Gastrocnemius medialis (tissue), 4 donors: Measurements from ENCODE around the gene SOAT2.
"Not testable (repeated sequence)": the region's sequence is repeated elsewhere in the genome, so short reads cannot be mapped to it uniquely, and the experiment has no call there.

Experiments used
- CTCF ChIP-seq, 5 experiments: fragments of 450-650 bp in 3 of 5; fragments of 200-600 bp in 2 of 5; sonication (generic) in 2 of 5; IDR thresholded peaks in 4 of 5; conservative IDR thresholded peaks in 1 of 5; 1 replicate in 4 of 5; 2 replicates in 1 of 5; pipeline ENCODE4 v1.5.1; 2016 to 2019; ENCODE audit warnings: antibody characterized with exemption in 5 of 5, mild to moderate bottlenecking in 3 of 5, moderate library complexity in 3 of 5
- POLR2A ChIP-seq, 2 donors: fragments of 450-650 bp; IDR thresholded peaks; one replicate each; pipeline ENCODE4 v1.6.1; 2017; ENCODE audit warnings: antibody characterized with exemption in 2 of 2, mild to moderate bottlenecking in 2 of 2, moderate library complexity in 2 of 2

GRCh38 chr12:53112431-53112830 lies 9.1 kb downstream of the SOAT2 start:
- not testable (repeated sequence) for TF ChIP-seq CTCF (IDR thresholded peaks at IDR 0.05 in 4 of 5, conservative IDR thresholded peaks at IDR 0.05 in 1 of 5); POLR2A (IDR thresholded peaks at IDR 0.05)
